GM21737 (cell line): ENCODE data around the gene MRPS27.

Source experiments
- ATAC-seq: cut with Tn5 transposase; IDR thresholded peaks from one replicate; pipeline ENCODE4 v1.9.1; 2021; ENCODE audit warnings: mild to moderate bottlenecking, moderate library complexity; ENCODE audit not compliant: unreplicated experiment

MRPS27 gene

DNA sequence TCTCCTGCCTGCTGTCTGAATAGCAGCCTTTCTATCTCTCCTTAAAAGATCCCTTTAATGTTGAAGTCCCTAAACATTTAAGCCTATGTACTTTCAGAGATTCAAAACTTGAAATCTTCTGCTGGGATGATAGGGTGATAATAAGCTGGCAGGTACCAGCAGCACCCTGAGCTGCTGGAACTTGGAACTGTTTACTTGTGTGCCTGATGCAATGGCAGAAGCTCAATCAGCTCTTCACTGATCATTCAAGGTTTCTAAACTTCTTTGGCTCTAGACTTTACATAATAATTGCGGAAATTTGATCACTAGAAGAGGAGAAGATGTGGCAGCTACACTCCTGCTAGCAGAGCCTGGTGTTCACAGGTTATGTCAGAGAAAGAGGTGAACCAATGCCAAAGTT lies 27.6 kb downstream of the MRPS27 start:
- ATAC-seq, result no peak

DNA sequence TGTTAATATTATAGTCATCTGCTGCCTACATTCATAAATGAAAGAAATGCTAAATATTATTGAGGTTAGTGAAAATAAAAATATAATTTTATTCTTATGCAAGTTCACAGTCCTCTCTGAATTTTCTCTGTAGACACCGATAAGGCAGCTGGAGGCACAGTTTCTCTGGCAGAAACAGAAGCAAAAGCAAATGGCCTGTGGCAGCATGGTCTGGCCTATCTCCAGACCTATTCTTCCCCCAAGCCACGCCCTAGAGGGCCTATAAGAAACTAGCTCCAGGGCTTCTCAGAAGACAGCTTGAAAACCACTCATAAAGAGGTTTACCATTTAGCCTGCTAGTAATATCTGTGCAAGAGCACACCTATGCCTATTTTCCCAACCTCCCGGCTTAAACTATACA lies 28.4 kb downstream of the MRPS27 start:
- ATAC-seq, result no peak

DNA sequence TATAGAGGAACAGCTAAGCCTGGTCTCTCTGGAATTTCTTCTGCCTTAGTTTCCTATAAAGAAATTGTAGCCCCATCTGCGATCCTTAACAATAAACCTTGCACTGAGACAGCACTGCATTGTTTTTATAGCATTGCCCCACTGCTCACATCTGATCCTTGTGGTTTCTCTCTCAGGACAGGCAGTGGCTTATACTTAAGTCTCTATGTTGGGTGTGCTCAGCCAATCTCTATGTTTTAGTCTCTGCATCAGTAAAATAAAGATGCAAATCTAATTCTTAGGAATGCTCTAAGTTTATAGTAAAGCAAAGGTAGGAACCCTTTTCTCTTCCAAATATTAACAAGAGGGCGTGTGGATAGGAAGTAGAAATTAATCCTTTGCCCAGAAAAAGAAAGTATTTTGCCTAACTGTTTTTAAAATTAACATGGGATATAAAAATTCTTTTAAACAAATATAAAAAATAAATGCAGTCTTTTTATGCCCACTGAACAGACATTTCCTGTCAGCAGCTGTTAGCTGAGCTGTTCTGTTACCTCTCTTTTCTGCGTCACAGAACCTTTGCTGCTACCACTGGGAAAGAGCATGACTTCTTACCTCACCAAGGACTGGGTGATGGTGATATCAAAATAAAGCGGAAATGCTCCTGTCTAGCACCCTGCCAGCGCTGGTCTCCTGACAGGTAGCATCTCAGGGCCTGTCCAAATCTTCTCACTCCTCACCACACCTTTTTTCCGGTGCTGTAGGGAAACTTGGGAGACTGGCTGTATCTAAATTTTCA lies 29.5 kb downstream of the MRPS27 start:
- no peak for ATAC-seq

DNA sequence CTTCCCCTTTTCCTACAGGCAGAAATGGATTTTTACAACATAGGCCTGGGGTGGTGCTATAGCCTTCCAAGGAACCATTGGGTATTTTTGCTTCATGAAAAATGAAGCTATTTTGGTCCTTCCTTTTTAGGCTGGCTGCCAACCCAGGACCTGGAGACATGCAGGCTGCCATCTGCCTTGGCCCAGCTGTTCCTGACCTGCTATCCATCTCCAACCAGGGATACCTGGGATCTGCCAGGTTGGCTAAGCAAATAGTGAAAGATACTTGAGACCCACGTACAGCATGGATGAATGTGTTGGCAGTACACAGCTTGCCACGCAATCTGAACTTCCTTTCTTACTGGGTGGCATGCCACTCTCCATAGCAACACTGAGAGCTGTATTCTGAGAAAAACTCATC lies 31.1 kb downstream of the MRPS27 start:
- no peak for ATAC-seq

DNA sequence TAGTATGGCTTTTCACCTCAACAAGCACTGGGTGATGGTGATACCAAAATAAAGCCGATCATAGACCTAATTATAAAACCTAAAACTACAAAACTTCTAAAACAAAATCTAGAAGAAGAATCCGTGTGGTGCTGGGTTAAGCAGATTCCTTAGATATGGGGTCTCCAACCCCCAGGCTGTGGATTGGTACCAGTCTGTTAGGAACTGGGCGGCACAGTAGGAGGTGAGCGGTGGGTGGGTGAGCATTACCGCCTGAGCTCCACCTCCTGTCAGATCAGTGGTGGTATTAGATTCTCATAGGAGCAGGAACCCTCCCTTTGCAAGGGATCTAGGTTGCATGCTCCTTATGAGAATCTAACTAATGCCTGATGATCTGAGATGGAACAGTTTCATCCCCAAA lies 33.2 kb downstream of the MRPS27 start:
- no peak for ATAC-seq

DNA sequence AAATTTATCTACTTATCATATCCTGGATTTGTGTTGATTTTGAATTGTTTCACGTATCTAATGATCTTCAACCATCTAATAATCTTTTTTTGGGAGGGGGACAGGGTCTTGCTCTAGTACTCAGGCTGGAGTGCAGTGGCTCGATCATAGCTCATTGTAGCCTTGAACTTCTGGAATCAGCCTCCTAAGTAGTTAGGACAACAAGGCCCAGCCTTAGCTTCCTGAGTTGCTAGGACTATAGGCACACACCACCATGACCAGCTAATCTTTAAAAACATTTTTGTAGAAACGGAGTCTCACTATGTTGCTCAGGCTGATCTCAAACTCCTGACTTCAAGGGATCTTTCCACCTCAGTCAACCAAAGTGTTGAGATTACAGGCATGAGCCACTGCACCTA lies 34.6 kb downstream of the MRPS27 start:
- no peak for ATAC-seq

DNA sequence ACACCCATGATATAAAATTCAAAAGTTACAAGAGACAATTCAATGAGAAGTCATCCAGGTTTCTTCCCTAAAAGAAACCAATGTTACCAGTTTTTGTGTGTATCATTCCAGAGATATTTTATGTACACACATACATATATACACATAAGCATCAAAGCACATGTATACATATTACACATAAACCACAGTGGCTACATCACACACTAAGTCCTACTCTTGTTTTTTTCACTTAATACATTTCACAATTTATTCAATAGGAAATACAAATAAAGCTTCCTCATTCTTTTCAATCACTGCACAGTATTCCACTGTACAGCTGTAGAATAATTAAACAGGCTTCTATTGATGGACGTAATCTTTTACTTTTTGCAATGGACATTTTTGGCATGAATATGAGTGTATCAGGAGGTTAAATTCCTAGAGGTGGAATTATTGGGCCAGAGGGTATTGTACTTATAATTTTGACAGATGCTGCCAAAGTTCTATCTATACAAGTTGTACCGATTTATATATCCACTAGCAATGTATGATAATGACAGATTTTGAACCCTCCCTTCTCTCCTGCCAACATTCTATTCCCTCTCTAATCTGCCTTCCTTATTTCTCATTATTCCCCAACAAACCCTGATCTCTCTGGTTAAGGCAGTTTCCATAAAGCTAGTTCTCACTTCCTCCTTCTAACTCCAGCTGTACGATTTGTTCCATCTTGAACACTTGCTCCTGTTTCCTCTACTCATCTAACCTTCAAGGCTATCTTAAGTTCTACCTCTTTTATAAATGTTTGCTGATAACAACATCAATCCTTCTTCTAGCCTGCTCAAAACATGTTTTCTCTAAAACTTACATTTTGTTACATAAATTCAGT lies 35.2 kb downstream of the MRPS27 start:
- ATAC-seq, result no peak

DNA sequence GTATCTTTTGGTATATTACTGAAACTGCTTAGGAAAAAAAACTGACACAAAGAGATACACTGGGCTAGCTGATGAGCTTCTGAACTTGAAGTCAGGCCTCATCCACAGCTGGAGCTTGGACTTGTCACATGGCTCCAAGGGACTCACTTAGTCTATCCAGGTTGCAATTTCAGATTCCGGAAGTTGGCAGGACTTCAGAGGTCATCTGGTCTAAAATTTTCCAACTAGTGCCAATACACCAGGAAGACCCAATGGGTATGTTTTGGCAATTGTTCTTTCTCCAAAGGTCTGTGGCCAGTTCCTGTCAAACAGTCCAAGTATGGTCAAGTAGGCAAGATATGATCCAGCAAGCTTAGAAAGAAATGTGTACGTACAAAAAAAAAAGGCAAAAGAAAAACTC lies 36.7 kb downstream of the MRPS27 start:
- ATAC-seq, result no peak

DNA sequence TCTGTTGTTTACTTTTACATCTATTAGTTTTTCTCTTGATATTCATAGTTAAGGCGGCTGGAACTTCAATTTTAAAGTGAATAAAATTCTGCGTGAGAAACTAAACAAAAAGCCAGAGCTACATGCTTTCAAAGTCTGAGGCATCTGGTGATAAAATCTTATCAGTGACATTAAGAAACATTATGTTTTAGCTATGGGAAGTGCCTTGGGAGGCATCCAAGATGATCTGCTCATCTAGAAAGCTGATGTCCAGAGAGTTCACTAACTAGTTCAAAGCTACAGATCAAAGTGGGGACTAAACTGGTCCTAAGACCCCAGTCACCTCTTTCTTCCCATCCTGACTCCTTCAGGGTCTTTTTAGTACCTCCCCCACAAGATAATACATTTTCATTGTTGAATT lies 37.2 kb downstream of the MRPS27 start:
- no peak for ATAC-seq

DNA sequence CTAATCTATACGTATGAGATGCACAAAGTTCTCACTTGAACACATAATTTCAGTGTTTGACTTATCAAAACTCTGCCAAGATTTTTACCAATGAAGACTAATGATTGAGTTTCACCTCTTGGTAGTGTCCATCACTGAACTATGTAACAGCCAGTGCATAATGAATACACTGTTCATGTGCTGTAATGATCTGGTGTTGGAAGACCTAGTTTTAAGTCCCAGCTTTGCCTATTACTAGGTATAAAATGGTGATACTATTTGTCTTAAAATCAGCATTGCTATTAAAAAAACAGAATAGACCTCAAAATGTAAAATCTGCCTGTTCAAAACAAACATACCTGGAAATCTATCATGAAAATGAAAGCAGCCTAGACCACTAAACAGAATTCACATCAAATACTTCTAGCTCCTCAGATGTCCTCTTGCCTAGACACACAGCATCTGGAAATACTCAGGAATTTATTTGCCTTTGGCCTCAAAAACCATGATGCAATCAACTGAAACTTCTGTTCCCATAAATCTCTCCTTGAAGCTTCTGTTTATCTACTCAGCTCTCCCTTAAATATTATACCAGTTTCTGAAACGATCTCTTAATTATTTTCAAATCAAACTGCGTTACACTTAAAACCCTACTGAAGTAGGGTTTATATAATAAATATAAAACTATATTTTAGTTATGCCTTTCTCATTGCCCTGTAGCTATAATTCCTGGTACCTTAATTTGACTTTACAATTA lies 38.1 kb downstream of the MRPS27 start:
- ATAC-seq, result no peak

DNA sequence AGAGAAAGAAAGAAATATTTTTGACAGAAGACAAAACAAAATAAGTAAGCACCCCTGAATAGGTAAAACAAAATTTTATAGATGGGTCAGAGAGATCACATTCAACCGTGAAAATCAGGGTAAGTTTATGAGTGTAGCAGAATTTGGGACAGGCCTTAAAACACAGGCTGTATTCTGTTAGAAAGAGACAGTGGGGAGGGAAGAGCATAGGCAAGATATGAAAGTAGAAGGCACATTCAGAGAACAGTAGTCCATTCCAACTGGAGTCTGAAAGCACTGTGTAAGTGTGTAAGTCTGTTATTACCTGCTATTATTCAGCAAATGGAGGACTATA lies 38.6 kb downstream of the MRPS27 start:
- ATAC-seq, result no peak

DNA sequence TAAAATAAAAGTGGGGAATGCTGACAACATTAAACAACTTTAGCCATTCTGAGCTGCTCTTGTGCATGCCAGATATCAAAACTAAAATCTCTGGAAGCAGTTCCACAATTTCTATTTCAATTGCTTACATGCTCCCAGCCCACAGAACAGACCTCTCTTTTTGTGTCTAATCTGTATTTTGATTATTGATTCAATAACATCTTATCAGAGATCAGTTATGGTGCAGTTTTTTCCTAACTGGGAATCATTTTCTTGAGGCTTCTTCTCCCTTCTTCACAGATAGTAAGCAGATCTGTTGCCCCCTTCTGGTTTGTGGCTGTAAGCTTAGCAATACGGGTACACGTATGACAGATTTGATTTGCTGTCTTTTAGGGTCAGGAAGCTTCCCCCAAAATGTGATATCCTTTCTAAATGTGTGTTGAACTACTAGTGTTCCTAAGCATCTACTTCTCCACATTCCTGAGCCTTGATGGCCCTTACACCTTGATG lies 39.4 kb downstream of the MRPS27 start:
- no peak for ATAC-seq

DNA sequence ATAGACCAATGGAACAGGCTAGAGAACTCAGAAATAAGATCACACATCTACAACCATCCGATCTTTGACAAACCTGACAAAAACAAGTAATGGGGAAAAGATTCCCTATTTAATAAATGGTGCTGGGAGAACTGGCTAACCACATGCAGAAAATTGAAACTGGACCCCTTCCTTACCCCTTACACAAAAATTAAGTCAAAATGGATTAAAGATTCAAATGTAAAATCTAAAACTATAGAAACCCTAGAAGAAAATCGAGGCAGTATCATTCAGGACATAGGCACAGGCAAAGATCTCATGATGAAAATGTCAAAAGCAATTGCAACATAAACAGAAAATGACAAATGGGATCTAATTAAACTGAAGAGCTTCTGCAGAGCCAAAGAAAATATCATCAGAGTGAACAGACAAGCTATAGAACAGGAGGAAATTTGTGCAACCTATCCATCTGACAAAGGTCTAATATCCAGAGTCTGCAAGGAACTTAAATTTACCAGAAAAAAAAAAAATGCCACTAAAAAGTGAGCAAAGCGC lies 43.8 kb downstream of the MRPS27 start:
- no peak for ATAC-seq

DNA sequence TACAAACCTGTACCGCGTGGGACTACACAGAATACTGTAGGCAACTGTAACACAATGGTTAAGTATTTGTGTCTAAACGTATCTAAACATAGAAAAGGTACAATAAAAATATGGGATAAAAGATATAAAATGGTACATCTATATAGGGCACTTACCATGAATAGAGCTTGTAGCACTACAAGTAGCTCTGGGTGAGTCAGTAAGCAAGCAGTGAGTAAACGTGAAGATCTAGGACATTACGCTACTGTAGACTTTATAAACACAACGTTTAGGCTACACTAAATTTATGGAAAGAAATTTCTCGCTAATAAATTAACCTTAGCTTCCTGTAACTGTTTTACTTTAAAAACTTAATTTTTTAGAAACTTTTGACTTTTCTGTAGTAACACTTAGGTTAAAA lies 46.5 kb downstream of the MRPS27 start:
- ATAC-seq, result no peak

DNA sequence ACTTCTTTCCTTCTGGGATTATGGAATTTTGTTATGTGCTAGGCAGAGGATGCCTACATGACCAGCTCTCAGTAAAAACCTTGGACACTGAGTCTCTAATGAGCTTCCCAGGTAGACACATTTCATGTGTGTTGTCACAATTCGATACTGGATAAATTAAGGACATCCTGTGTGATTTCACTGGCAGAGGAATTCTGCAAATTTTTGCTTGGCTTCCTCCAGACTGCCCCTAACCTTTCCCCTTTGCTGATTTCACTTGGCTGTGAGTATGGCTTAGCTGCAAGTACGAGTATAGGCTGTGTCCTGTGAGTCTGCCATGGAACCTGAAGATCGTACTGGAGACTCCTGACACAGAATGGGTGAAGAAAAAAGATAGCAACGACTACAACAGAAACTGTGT lies 47.6 kb downstream of the MRPS27 start:
- no peak for ATAC-seq

DNA sequence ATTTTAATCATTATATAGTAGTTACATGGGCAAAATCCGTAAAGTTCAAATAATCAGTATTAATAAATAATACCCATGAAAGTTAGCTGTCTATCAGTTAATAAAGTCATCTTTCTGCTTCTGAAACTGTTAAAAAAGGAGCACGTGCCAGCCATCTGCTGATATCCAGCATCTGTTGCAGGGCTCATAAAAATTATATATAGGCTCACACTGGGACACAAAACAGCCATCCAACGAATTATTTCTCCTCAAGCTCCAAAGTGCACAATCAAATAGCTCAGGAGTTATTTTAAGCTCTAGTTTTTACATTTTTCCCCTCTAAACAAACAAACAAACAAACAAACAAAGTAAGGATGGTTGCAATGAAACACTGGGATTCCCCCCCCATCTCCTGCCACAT lies 48.3 kb downstream of the MRPS27 start:
- ATAC-seq, result no peak

DNA sequence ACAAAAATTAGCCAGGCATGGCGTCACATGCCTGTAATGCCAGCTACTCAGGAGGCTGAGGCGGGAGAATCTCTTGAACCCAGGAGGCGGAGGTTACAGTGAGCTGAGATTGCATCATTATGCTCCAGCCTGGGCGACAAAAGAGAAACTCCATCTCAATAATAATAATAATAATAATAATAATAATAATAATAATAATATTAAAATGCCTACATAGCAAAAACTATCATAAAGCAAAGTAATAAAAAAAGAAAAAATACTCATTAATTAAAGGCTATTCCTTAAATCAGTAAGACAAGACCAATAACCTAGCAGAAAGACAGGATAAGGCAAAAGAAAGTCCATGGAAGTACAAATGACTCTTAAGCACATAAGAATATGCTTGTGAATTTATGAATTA lies 50.0 kb downstream of the MRPS27 start:
- ATAC-seq, result no peak

DNA sequence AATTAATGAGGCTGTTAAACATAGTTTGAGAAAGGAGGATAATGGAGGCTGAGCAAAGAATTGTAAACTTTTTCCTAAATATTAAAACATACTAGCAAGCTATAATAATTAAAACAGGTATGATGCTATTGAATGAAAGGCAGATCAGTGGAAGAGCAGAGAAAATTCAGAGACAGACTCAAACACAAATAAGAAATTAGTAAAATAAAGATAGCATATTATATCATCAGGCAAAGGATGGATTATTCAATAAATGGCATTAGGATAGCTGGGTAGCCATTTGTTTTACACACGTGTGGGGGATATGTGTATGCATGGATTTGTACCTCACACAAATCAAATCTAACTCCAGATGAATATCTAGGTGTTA lies 50.6 kb downstream of the MRPS27 start:
- ATAC-seq, result no peak

DNA sequence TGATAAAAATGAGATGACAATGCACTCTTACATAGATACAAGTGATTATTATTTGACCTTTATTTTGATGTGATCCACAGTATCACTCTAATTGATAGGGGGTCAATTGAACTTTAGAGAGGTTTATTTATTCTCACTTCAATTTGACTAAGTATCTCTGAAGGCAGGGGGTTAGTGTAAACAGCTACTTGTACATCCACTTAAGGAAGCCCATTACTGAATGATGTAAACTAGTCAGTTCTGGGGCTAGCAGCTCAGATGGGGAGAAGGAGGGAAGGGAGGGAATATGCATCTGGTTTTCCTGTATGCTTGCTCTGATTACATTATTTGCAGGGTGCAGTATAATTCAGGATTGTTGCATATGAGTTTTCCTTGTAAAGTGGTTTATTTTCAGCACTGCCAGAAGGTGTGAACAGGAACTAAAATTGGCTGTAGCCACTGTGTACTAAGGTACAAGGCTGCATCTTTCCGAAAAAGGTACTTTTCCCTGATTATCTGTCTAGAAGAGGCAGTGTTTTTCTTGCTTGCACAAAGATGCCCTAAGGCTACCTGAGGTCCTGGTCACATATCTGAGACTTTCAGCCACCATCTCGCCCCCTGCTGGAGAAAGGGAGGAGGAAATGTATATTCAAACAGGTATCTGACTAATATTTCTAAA lies 51.2 kb downstream of the MRPS27 start:
- no peak for ATAC-seq

DNA sequence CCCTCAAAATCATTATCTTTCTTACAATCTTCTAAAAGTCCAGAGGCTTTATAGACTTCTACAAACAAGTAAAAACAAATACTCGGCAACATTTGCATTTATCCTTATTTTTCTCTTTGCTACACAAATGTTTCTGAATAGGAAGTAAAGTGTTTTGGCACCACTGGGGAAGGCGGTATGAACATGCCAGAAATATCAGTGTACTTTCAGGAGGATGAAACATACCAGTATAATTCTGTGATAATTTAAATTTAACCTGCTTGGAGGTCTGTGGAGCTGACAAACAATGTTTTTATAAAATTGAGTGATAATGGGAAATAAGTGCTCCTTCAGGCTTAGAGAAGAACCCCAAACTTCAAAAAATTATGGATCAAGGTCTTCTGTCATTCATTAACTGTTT lies 51.8 kb downstream of the MRPS27 start:
- no peak for ATAC-seq

DNA sequence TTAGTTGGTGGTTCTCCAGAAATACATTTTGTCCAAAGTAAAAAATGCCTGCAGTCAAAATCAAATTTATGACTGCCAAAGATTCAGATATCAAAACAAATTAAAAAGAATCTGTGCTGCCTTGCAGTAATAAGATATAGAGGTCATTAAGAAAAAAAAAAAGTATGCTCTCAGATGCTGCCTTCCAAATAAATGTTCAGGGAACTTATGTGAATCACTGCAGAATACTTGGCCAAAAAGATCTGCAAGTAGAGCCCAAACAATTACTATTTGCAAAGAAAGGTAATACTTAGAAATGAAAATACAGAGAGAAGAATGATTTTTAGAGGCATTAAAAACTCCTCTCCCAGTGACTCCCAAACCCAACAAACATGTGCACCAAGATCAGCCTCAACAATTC lies 52.4 kb downstream of the MRPS27 start:
- no peak for ATAC-seq
